Measurements from ENCODE around the gene SEMA5A.
A peak's percentile ranks its signal among the peaks of the same experiment; 100 is the strongest.

Gene SEMA5A

DNA sequence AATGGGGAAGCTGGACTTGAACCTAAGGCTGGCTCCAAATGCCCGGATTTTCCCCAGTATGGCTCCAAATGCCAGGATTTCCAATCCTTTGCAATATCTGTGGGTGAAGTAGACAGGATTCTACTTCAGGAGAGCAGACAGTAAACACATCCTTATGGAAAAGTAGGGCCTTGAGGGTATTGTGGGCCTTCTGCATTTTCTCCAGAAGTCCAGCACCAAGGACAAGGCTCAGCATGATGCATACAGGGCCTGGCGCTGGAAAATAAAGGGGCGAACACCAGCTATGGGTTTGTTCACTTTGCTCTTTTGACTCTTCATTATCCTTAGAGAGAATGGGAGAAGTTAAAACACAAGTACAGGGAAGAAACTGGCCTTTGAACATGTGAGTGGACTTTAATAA, 347.5 kb downstream of the SEMA5A start:
- no peak for DNase-seq

DNA sequence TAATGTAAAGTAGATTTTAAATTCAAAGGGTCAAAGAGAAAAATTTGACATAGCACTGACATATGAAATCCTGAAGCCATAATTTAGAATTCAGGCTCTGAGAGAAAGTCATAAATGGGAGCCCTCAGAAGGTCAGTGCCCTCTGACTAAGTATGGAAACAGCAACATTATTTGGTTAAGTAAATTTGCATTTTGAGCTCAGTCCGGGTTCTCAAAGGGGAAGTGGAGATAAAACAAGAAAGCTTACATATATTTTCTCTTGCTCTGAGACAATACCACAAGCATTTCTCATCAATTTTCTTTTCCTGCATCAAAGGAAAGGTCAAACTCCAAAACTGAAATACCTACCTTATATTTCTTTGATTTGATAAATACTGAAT, 348.0 kb downstream of the SEMA5A start:
- no peak for DNase-seq

DNA sequence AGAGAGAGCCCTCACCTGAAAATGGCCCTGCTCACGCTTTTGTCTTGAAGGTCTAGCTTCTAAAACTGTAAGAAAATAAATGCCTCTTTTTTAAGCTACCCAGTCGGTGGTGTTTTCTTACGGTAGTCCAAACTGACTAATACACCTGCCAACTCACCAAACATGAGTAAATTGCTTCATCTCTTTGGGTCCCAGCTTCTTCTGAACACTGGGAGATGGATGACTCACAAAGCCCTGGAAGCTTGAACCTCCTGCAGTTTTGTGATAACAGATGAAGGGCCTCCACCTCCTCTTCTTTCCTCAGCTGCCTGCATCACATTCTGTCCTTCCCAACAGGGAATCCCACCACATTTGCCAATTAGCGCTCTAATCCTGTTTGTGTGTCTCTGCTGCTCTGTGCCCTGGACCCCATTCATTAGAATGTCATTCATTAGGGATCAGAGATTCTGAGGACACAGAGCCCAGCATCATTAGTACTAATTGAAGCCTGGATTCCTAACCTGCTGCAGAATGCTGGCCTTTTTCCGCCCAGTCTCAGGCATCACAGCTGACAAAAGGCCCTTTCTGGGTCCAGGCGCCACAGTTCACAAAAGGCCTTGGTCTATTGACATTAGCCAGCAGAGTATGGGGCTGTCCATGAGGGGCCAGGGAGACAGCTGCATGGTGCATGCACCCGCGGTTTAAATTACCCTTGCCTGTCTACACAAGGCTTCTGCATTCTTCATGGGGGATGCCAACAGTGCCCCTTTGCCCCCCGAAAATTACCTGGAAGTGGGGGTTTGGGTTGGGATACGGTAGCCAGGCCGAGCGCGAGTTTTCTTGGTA, 349.3 kb downstream of the SEMA5A start:
- DNase-seq = no peak

DNA sequence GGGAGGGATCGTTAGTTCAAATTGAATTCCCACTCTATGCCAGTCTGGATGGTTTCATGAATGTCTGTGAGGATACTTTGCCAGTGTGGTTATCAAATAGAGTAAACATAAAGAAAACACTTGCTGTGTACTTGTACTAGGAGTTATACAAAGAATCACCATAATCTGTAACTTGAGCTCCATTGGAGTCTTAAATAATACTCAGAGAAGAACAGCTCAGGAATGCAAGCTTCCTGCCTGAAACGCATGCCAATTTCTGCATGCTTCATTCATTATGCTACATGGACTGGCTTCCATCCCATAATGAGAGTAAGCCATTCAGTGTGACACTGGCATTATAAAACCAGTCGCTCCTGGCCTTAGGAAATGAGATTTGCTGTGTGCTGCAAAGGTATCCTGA, 351.4 kb downstream of the SEMA5A start:
- DNase-seq = no peak

DNA sequence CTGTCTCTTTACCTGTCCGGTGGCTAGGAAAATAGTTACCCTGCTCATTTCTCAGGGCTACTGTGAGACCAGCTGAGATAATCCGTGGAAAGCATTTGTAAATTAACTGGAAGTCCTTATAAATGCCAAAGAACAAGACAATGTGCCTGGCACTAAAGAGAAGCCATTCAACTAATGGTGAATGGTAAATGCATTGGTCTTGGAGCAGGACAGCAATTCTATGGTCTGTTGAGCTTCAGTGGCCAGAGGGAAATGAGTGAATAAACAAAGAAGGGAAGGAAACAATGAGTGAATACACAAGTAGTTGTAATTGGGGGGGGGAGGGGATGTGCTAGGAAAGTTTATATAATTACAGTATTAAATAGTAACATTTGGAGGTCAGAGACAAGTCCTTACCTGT, 353.6 kb downstream of the SEMA5A start:
- DNase-seq = peak in 1 of 14 donors; percentile 18

DNA sequence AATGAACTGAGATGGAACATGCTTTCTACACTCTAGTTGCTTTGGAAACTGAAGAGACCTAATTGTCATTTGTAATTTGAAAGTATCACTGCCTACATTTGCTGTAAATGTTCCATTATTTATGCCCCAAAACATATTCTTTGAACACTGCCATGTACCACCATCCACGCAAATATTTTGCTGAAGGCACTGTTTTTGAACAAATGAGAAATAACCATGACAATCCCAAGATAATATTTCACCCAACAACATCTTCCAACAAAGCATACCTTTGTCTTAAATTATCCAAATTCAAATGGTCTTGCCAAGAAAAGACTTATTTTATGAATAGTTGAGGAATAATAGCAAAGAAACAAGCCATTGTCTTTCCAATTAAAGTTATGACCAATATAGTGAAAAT, 356.2 kb downstream of the SEMA5A start:
- no peak for DNase-seq

DNA sequence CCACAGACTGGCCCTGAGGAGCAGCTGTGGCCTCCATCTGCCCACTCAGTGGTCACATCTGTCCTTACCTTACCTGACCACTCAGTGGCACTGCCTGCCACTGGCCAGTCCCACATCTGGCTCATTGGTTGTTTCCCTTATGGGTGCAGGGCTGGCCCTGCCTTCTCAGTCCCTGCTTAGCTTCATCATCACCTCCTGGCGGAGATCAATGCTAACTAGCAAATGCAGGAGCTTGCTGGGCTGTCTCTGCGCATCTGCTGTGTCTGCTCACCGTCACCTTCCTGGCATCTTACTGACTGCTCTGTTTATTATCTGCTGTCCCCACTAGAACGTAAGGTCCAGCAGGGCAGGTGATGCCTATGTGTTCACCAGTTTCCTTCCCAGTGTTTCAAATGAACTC, 356.9 kb downstream of the SEMA5A start:
- no peak for DNase-seq

DNA sequence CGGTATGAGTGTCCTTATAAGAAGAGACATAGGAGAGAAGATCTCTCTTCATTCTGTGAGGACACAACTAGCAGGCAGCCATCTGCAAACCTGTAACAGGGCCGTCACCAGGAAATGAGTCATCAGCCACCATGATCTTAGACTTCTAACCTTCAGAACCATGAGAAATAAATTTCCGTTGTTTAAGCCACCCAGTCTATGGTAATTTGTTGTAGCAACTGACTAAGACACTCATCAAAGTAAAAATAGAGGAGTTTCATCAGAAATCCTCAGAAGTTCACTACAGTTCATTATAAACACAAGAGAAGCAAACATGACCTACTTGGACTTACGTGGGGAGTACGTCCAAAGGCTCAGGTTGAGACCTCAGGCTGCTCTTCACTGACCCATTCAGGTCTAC, 357.7 kb downstream of the SEMA5A start:
- DNase-seq = no peak

DNA sequence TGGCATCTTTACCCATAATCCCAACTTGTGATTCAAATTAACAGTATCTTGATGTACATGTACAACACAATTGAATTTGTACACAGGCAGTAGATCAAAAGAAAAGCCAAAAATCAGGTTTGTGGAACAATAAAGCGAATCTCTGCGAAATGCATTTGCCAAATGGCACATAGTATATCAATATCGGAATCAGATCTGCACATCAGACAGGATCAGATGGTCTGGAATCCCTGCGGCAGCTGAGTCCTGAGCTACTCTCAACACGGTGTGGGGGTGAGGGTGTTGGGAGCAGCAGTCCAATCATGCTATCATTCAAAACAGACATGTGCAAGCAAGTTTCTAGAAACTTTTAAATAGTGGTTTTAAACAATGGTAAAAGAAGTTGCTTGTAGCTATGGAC, 358.3 kb downstream of the SEMA5A start:
- no peak for DNase-seq

DNA sequence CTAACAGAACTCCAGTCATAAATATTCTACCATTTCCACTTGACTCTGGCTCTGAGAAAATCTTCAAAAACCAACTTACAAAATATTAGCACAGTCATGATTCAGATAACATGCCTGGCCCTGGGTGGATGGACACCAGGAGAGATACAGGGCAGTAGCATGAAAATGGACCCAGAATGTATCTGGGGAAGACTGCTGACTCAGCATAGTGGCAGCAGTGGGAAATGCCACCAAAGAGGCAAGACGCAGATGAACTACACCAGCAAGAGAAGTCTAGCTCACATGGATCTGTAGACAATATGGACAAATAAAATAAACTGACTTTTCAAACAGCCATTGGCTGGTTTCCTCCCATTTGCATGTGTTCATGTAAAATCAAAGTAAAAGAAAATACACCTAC, 359.8 kb downstream of the SEMA5A start:
- DNase-seq = no peak

DNA sequence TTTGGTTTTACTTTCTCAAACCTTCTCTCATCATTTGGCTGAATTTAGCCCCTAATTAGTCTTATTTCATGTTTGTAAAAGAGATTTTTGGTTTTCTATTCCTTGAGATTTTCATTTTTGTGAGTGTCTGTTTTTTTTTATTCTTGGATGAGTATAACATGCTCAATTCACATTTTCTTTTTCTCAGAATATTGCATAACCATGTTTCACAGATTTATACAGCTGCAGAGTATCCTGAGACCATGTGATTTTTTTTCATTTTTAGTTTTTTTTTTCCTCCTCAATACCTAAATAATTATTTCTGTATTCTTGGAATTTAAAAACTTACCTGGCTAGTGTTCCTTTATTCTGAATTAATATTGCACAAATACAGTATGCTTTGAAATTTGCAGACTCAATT, 361.9 kb downstream of the SEMA5A start:
- no peak for DNase-seq

DNA sequence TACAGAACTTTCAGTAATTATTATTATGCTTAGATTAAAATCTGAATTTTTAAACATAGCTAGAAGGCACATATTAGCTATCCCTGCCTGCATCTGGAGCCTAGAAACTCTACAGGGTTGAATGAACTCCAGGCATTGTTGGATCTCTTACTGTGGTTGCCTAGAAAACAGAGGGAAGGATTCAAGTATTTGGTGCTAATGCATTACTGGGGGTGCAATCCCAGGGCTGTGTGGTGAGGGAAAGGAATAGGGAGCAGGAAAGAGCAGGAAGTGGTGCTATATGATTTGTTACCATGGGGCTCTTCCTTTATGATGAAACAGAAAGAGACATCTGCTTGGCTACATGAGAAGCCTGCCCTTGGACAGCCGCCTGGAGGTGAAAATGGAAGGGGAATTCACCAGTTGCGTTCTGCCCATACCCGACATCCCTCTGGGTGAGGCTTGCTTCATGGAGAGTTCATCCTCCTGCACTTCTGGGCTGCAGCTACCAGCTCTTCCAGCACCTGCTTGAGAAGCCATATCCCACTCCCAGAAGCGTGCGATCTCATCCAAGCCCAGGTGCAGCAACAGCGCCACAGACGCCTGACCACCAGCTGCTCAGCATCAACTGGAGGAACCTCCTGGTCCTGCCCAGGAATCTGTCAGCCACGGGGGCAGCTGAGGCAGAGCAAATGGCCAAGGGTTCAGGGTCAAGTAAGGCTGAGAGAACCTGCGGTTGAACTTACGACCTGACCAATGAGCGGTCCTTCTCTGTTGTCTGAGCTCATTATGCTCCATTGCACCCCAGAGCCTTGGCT, 362.8 kb downstream of the SEMA5A start:
- no peak for DNase-seq

DNA sequence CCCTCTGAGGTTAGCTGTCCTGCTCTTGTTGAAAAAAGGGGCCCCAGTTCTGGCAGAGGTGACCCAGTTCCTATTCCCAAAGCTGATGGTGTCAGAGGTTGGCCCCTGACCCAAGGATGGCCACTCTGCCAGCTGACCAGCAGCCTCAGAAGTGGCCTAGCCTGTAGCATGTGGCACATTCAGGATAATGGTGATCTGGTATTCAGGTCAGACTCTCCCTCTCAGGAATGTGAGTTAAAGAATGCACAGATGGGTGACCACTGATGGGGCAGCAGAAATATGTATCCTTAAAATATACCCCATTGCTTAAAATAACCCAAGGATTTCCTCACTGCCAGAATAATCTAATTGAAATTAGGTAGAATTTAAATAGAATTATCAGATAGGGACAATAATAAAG, 369.2 kb downstream of the SEMA5A start:
- DNase-seq = no peak

DNA sequence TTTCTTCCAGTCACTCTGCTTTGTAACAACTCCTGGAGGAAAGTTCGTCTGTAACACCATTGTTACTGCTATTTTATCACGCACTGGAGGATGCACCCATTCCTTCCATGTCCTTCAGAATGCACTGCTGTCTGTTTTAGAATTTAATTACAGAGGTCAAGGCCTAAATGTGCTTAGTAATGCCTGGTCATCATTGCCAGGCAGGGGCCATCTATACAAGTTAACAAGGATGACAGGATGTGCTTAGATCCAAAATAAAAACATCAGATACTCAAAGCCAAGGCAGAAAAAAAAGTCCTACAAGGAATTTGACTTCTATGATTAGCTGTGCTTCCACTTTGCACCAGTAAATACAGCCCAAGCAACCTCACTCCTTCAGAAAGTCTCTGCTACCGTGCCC, 371.4 kb downstream of the SEMA5A start:
- no peak for DNase-seq

DNA sequence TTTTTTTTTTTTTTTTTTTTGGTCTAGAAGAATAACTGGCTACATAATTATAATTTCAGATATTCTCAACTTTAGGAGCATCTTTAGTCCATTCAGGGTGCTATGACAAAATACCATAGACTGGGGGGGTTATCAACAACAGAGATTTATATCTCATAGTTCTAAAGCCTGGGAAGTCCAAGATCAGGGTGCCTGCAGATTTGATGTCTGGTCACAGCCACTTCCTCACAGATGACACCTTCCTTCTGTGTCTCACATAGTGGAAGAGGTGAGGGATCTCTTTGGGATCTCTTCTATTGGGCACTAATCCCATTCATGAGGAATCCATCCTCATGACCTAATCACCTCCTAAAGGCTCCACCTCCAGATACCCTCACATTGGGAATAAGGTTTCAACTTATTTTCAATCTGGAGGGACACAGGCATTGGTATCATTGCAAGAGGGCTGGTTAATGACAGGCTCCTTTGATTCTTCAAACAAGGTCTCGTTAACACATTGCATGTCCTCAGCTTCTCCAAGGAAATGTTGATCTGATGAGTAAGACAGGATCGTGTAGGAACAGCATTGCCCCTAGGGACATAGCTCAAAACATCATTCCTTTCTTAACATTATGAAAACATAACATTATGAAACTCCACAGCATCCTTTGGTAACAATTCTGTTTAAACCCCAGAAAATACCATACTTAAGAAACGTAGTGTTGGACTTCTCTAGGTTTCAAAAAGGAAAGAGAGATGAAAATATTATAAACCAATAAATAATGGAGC, 372.4 kb downstream of the SEMA5A start:
- no peak for DNase-seq

DNA sequence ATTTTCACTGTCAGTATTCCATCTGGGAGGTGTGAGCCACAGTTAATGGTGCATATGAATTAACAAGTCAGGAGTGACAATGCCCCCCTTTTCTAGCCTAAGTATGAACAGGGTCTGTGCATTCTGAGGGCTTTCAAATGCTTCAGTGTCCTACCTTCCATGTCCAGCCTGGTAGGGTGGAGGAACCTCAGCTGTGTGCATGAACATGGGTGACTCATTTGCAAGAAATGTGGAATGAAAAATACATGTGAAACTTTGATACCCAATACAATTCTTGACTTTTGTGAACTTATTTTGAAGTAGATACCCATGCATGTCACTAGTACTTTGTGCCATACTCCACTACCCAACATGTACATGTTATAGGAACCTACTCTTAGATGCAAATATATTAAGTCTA, 375.8 kb downstream of the SEMA5A start:
- DNase-seq = no peak

DNA sequence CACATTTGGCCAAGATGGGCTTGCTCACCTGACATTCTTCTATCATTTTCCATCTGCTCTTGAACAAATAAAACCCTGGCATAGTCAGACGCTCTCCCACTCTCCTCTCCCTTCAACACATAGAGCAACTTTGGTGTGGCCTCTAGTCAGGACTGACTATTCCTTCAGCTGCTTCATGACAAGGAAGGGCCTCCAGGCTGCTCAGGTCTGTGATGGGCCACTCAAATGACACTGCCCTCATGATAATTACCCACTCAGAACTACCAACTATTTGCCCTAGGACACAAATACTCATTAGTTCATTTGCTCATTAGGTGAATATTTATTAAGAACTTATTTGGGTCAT, 376.3 kb downstream of the SEMA5A start:
- DNase-seq = no peak

DNA sequence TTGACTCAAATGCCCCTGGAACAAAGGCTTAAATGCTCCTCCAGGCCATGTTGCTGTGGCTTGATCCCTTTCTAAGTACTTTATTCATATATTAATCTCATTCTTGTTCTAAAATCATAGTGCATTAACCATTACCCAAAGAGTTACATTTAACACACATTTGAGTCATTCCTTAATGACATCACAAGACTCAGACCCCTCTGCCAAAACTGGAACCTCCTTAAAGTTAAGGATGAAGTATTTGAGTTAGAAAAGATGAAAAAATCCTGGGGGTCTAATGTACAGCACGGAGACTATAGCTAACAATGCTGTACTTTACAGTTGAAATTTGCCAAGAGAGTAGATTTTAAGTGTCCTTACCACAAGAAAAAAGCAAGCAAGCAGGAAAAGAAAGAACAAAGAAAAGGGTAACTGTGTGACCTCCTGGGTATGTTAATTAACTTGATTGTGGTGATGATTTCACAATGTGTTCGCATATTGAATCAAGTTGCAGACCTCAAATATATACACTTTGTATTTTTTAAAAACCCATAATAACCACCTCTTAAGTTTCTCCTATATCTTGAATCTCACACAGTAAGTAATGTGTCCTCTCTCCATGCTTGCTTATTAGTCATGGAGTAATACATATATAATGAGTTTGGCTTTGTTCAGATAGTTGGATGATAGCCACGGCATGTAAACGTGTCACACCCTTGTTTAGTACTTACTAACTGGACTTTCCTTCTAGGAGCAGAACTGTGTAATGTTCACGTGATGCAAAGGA, 376.9 kb downstream of the SEMA5A start:
- DNase-seq = no peak

DNA sequence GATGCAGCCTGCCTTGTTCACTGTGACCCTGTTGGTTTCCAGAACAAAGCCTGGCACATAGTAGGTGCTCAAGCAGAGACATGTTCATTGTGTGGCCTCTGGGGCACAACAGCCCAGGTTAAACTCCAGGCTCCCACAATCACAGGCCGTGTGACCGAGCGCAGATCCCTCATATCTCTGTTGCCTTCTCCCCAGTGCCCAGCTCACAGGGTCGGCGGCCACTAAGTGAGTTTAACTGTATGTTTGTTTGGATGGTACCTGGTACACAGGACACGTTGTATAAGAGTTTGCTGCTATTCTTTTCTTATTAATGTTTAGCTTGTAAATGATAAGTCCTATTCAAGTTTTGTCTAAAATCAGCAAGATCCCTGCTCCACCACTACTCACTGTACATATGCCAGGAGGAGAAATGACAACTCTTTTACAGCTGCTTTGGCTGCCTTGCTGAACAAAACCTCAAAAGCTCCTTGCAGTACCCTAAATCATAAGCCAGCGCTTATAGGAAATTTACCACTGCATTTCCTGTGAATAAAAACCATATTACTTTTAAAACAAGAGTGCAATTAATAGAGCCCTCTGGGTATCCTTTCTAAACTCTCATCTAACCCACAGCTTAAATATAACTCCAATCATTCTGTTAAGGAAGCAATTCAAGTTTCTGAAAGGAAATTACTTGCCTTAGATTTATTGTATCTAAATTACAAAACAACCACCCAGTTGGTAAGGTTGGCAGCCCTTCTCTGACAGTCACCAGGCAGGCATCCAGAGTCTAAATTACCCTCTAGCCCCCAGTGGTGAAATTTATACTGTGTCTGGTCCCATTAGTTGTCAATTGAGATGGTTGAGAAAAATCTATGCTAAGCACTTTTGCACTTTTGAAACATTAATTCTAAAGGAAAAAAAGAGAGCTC, 379.4 kb downstream of the SEMA5A start:
- no peak for DNase-seq

DNA sequence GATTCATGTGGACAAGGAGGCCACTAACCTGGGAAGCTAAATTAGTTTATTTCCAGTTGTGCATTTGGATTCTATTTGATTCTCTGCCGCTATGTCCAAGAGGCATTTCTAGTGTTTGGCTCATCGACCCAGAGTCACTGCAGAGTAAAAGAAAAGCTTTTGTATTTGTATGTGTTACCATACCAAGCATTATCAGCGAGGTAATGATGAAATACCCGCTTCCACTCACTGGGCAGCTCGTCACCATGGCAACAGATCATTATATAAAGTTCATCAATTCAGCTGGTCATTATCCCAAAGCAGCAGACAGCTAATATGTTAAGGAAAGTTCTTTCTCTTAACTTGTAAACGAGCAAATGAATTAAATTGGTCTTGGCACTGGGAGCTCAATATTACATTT, 380.3 kb downstream of the SEMA5A start:
- no peak for DNase-seq

DNA sequence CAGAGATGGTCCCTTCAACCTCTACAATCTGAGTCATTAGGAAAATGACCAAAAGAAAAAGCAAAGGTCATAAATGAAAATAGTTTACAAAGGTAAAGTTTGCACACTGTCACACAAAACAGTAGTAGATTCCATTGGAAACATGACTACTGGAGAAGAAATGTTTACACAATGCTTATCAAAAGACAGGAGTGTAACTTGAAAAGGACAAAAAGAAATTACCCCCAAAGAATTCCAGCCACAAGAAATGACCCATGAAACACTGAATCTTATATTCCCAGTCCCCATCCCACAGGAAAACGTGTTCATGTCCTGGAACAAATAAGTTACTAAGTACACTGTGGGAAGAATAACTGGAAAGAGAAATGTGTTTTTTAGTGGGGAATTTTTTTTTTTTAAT, 385.1 kb downstream of the SEMA5A start:
- DNase-seq = no peak

DNA sequence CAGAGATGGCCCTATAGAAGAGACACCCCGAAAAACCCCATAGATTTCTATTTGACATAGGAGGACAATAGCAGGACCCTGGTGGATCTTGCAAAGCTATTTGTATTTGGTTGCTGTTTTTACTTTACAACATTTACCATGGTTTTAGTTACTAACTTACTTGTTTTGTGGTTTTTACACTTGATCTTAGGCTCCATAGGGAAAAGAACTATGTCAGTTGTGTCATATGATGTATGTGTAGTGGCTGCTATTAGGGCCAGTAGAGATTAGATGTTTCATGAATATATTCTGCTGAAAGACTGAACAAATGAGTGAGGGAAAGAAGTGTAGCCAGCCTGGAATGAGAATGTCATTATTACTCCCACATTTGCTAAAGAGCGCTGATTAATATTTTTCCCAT, 388.1 kb downstream of the SEMA5A start:
- no peak for DNase-seq

Measured in C1 segment of cervical spinal cord (tissue), 14 donors.